HepG2 (cell line): ENCODE data around the gene CYSRT1. TPM values are rescaled to one million over a fixed set of nuclear protein-coding genes. Genes with fewer than 3 reads are reported as not detected.

ENCODE experiments used
- ETV5 ChIP-seq: IDR thresholded peaks from 2 replicates; pipeline ENCODE4 v1.6.1; 2018; ENCODE audit warnings: missing biosample characterization, missing genetic modification reagents, inconsistent platforms, borderline replicate concordance
- NCOA1 ChIP-seq: sonication (generic); formaldehyde crosslinking; IDR thresholded peaks from 2 replicates; pipeline ENCODE4 v1.9.0; 2021; ENCODE audit warnings: missing genetic modification reagents
- RBM22 ChIP-seq: fragments of 200-400 bp; formaldehyde crosslinking; optimal IDR thresholded peaks from 2 replicates; pipeline ENCODE3; 2017; ENCODE audit warnings: mild to moderate bottlenecking, low read length, moderate library complexity
- SP1 ChIP-seq, 2 experiments: fragments of 450-650 bp in 1 of 2; sonication (generic) in 1 of 2; formaldehyde crosslinking in 1 of 2; IDR thresholded peaks; 2 replicates each; pipeline versions ENCODE4 v1.4.0 to v1.6.1; 2016 to 2020; ENCODE audit warnings: missing genetic modification reagents in 1 of 2
- YEATS4 ChIP-seq: sonication (generic); formaldehyde crosslinking; IDR thresholded peaks from 2 replicates; pipeline ENCODE4 v1.4.0; 2020; ENCODE audit warnings: missing genetic modification reagents, borderline replicate concordance
- ZNF496 ChIP-seq: sonication (generic); formaldehyde crosslinking; IDR thresholded peaks from 2 replicates; pipeline ENCODE4 v1.8.1; 2023; ENCODE audit warnings: mild to moderate bottlenecking, moderate library complexity, missing genetic modification reagents; ENCODE audit not compliant: insufficient replicate concordance
- polyA plus RNA-seq, 8 experiments: library from polyadenylated mRNA; depleted of rRNA in 3 of 8; stranded (reverse) in 7 of 8; unstranded in 1 of 8; fragments of >200 nt; fragmentation: Illumina TruSeq in 4 of 8; extraction: Trizol in 4 of 8; gene quantifications; 2 replicates each; pipeline versions ENCODE4 v1.2.1 to v1.2.3, GENCODE V29; 2011 to 2016; ENCODE audit warnings: low read depth in 4 of 8, missing spikeins in 1 of 8, mixed read lengths in 1 of 8; ENCODE audit not compliant: insufficient read depth in 1 of 8
- total RNA-seq, 5 experiments: library from RNA; depleted of rRNA; stranded (reverse); fragments of >200 nt; fragmentation: Illumina TruSeq; extraction: Trizol; gene quantifications; 2 replicates each; pipeline ENCODE4 v1.2.3, GENCODE V29; 2016; ENCODE audit warnings: low read depth in 1 of 5
- TF ChIP-seq, protein P1 (sequence below): IDR thresholded peaks from 2 replicates; pipeline ENCODE4 v1.6.1; 2016
- TF ChIP-seq, protein P2 (sequence below): sonication (generic); formaldehyde crosslinking; IDR thresholded peaks from 2 replicates; pipeline ENCODE4 v1.5.1; 2020; ENCODE audit warnings: missing genetic modification reagents, mild to moderate bottlenecking, borderline replicate concordance
- TF ChIP-seq, protein P3 (sequence below): sonication (generic); formaldehyde crosslinking; IDR thresholded peaks from 2 replicates; pipeline ENCODE4 v1.9.0; 2022; ENCODE audit warnings: low read depth, missing genetic modification reagents
- TF ChIP-seq, protein P4 (sequence below), 2 experiments: sonication (generic) in 1 of 2; formaldehyde crosslinking in 1 of 2; IDR thresholded peaks; 2 replicates each; pipeline versions ENCODE4 v1.4.0 to v1.6.1; 2018 to 2020; ENCODE audit warnings: missing genetic modification reagents in 2 of 2, borderline replicate concordance in 1 of 2, low read depth in 1 of 2, mild to moderate bottlenecking in 1 of 2, missing biosample characterization in 1 of 2
- TF ChIP-seq, protein P5 (sequence below): sonication (generic); formaldehyde crosslinking; IDR thresholded peaks from 2 replicates; pipeline ENCODE4 v1.4.0; 2020; ENCODE audit warnings: missing genetic modification reagents, borderline replicate concordance
- TF ChIP-seq, protein P6 (sequence below): sonication (generic); formaldehyde crosslinking; IDR thresholded peaks from 2 replicates; pipeline ENCODE4 v1.4.0; 2020; ENCODE audit warnings: mild to moderate bottlenecking, missing genetic modification reagents

CYSRT1 gene
- total and polyA plus RNA-seq, 2 of the 13 experiments (the other 11 are each of a cell fraction or from before 2014, with no cell fraction given): 1.5 to 2.1 TPM

DNA sequence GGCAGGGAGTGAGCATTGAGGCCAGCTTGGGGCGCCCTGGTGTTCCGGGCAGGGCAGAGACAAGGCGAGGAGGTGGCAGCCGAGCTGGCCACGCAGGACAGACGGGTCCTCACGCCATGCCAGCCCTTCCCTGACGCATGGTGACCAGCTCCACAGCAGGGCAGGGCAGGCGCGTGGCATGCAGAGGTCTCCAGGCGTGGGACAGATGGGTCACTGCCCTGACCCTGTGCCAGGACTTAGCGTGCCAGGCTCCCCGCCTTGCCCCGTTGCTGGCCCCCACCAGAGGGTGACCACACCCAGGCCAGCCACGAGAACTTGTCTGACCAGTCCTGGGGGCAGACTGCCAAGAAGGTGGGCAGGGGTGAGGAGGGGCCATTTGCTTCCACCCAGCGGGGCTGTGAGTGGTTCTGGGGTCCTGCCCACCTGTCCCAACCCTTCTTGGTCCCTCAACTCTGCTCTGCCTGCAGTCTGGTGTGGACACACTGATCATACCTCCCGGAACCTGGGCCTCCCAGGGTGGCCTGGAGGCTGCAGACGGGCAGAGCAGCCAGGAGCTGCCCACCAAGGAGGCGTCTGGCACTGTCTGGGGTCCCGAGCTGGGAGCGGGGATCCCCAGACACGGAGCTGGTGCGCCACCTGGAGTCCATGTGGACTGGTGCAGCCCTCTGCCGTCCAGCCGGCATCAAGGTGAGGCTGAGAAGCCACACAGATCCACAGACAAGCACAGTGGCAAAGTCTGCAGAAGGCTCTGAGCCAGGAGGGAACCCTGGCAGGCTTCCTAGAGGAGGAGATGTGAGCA, 2.3 kb downstream of the CYSRT1 start, which contains the start of gene RNF224 (continued):
- TF ChIP-seq, protein P1, sequence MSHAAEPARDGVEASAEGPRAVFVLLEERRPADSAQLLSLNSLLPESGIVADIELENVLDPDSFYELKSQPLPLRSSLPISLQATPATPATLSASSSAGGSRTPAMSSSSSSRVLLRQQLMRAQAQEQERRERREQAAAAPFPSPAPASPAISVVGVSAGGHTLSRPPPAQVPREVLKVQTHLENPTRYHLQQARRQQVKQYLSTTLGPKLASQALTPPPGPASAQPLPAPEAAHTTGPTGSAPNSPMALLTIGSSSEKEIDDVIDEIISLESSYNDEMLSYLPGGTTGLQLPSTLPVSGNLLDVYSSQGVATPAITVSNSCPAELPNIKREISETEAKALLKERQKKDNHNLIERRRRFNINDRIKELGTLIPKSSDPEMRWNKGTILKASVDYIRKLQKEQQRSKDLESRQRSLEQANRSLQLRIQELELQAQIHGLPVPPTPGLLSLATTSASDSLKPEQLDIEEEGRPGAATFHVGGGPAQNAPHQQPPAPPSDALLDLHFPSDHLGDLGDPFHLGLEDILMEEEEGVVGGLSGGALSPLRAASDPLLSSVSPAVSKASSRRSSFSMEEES (CRISPR knock-in tag): 0 out of 2 replicates have a peak, but pooled peaks have one; percentile 15
- TF ChIP-seq SP1 (IDR thresholded peaks at IDR 0.05) (no peak), SP1 (CRISPR knock-in tag; IDR thresholded peaks at IDR 0.05) (peak; percentile 27; the same call in 1 of the 2 replicates), ZNF496 (no peak), YEATS4 (no peak), ETV5 (CRISPR knock-in tag) (peak; percentile 2; the same call in 1 of the 2 replicates), NCOA1 (CRISPR knock-in tag) (peak; percentile 90), RBM22 (peak; percentile 47)
- TF ChIP-seq, protein P2, sequence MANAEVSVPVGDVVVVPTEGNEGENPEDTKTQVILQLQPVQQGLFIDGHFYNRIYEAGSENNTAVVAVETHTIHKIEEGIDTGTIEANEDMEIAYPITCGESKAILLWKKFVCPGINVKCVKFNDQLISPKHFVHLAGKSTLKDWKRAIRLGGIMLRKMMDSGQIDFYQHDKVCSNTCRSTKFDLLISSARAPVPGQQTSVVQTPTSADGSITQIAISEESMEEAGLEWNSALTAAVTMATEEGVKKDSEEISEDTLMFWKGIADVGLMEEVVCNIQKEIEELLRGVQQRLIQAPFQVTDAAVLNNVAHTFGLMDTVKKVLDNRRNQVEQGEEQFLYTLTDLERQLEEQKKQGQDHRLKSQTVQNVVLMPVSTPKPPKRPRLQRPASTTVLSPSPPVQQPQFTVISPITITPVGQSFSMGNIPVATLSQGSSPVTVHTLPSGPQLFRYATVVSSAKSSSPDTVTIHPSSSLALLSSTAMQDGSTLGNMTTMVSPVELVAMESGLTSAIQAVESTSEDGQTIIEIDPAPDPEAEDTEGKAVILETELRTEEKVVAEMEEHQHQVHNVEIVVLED (CRISPR knock-in tag): 0 out of 2 replicates have a peak, but pooled peaks have one; percentile 19
- TF ChIP-seq, protein P3, sequence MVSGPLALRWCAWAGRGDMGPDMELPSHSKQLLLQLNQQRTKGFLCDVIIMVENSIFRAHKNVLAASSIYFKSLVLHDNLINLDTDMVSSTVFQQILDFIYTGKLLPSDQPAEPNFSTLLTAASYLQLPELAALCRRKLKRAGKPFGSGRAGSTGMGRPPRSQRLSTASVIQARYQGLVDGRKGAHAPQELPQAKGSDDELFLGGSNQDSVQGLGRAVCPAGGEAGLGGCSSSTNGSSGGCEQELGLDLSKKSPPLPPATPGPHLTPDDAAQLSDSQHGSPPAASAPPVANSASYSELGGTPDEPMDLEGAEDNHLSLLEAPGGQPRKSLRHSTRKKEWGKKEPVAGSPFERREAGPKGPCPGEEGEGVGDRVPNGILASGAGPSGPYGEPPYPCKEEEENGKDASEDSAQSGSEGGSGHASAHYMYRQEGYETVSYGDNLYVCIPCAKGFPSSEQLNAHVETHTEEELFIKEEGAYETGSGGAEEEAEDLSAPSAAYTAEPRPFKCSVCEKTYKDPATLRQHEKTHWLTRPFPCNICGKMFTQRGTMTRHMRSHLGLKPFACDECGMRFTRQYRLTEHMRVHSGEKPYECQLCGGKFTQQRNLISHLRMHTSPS (CRISPR knock-in tag): peak; percentile 55
- TF ChIP-seq, protein P4, sequence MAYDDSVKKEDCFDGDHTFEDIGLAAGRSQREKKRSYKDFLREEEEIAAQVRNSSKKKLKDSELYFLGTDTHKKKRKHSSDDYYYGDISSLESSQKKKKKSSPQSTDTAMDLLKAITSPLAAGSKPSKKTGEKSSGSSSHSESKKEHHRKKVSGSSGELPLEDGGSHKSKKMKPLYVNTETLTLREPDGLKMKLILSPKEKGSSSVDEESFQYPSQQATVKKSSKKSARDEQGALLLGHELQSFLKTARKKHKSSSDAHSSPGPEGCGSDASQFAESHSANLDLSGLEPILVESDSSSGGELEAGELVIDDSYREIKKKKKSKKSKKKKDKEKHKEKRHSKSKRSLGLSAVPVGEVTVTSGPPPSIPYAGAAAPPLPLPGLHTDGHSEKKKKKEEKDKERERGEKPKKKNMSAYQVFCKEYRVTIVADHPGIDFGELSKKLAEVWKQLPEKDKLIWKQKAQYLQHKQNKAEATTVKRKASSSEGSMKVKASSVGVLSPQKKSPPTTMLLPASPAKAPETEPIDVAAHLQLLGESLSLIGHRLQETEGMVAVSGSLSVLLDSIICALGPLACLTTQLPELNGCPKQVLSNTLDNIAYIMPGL (CRISPR knock-in tag; IDR thresholded peaks at IDR 0.05; ENCODE audit: borderline replicate concordance in 1 of 2, low read depth in 1 of 2): peak; percentile 49 to 63; a peak in 2 of 4 replicates
- TF ChIP-seq, protein P5, sequence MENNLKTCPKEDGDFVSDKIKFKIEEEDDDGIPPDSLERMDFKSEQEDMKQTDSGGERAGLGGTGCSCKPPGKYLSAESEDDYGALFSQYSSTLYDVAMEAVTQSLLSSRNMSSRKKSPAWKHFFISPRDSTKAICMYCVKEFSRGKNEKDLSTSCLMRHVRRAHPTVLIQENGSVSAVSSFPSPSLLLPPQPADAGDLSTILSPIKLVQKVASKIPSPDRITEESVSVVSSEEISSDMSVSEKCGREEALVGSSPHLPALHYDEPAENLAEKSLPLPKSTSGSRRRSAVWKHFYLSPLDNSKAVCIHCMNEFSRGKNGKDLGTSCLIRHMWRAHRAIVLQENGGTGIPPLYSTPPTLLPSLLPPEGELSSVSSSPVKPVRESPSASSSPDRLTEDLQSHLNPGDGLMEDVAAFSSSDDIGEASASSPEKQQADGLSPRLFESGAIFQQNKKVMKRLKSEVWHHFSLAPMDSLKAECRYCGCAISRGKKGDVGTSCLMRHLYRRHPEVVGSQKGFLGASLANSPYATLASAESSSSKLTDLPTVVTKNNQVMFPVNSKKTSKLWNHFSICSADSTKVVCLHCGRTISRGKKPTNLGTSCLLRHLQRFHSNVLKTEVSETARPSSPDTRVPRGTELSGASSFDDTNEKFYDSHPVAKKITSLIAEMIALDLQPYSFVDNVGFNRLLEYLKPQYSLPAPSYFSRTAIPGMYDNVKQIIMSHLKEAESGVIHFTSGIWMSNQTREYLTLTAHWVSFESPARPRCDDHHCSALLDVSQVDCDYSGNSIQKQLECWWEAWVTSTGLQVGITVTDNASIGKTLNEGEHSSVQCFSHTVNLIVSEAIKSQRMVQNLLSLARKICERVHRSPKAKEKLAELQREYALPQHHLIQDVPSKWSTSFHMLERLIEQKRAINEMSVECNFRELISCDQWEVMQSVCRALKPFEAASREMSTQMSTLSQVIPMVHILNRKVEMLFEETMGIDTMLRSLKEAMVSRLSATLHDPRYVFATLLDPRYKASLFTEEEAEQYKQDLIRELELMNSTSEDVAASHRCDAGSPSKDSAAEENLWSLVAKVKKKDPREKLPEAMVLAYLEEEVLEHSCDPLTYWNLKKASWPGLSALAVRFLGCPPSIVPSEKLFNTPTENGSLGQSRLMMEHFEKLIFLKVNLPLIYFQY (CRISPR knock-in tag): peak; percentile 39; the same call in 1 of the 2 replicates
- TF ChIP-seq, protein P6, sequence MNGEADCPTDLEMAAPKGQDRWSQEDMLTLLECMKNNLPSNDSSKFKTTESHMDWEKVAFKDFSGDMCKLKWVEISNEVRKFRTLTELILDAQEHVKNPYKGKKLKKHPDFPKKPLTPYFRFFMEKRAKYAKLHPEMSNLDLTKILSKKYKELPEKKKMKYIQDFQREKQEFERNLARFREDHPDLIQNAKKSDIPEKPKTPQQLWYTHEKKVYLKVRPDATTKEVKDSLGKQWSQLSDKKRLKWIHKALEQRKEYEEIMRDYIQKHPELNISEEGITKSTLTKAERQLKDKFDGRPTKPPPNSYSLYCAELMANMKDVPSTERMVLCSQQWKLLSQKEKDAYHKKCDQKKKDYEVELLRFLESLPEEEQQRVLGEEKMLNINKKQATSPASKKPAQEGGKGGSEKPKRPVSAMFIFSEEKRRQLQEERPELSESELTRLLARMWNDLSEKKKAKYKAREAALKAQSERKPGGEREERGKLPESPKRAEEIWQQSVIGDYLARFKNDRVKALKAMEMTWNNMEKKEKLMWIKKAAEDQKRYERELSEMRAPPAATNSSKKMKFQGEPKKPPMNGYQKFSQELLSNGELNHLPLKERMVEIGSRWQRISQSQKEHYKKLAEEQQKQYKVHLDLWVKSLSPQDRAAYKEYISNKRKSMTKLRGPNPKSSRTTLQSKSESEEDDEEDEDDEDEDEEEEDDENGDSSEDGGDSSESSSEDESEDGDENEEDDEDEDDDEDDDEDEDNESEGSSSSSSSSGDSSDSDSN (CRISPR knock-in tag): 0 out of 2 replicates have a peak, but pooled peaks have one; percentile 16
